ENCODE results near the gene FYCO1.

- TF ChIP-seq CTCF (IDR thresholded peaks at IDR 0.05; ENCODE audit: borderline replicate concordance, extremely low read depth, low read length, poor library complexity, severe bottlenecking) (no peak), EZH2 (IDR thresholded peaks at IDR 0.05; ENCODE audit: borderline replicate concordance, low read depth, low read length, severe bottlenecking) (no peak)
Measured at GRCh38 chr3:45992821-45993221, 2.8 kb downstream of the FYCO1 start.

All from DND-41 (cell line).